HG02588 (cell line): ENCODE measurements around the gene POLR2A.

Source experiments
- ATAC-seq: cut with Tn5 transposase; IDR thresholded peaks from one replicate; pipeline ENCODE4 v1.9.1; 2021; ENCODE audit warnings: mild to moderate bottlenecking, moderate library complexity; ENCODE audit not compliant: unreplicated experiment

Gene POLR2A

DNA sequence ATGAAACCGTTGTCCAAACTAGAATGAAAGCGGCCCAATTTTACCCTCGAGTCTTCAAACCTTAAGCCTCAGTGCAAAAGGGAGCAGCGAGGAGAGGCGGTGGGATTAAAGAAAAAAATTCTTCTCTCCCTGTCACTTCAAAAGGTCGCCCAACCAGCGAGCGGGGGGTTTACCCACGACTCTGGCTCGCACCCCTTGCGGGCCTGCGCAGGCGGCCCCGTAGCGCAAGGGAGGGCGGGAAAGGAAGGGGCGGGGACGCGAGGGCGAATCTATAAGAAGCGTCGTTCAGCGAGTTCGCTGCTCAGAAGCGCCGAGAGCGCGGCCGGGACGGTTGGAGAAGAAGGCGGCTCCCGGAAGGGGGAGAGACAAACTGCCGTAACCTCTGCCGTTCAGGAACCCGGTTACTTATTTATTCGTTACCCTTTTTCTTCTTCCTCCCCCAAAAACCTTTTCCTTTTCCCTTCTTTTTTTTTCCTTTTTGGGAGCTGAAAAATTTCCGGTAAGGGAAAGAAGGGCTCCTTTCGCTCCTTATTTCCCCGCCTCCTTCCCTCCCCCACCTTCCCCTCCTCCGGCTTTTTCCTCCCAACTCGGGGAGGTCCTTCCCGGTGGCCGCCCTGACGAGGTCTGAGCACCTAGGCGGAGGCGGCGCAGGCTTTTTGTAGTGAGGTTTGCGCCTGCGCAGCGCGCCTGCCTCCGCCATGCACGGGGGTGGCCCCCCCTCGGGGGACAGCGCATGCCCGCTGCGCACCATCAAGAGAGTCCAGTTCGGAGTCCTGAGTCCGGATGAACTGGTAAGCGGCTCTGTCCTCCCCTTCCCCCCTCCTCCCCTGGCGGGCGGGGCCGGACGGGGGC is at the start of gene POLR2A:
TSS of gene POLR2A (plus strand) at position 300 of the 852 bp plus-strand sequence.
- ATAC-seq: peak; percentile 57

DNA sequence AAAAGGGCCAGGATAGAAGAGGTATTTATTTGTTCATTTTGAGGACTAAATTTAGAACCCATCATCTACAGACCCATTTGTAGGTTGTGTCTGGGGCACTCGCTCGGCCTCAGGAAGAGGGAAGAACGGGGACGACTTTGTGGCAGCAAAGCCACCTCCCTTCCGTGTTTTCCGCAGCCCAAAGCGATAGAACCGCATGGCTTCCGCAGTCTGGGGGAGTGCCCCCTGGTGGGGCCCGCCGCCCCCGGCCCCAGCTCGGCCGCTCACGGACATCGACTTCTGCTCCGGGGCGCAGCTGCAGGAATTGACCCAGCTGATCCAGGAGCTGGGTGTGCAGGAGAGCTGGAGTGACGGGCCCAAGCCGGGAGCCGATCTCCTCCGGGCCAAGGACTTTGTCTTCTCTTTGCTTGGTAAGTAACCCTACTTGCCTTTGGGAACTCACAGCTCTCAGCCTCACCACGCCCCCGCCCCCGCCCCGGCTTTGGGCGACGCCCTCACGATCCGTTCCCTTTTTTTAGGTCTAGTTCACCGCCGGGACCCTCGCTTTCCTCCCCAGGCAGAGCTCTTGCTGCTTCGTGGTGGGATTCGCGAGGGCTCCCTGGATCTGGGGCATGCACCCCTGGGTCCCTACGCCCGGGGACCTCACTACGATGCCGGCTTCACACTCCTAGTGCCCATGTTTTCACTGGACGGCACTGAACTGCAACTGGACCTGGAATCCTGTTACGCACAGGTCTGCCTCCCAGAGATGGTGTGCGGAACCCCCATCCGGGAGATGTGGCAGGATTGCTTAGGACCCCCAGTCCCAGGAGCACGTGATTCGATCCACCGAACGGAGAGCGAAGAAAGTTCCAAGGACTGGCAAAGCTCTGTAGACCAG is 48.2 kb upstream of the POLR2A start:
- peak; percentile 17 for ATAC-seq

- no peak for ATAC-seq
These were observed 47.4 kb upstream of the POLR2A start for GRCh38 chr17:7436556-7437368.

DNA sequence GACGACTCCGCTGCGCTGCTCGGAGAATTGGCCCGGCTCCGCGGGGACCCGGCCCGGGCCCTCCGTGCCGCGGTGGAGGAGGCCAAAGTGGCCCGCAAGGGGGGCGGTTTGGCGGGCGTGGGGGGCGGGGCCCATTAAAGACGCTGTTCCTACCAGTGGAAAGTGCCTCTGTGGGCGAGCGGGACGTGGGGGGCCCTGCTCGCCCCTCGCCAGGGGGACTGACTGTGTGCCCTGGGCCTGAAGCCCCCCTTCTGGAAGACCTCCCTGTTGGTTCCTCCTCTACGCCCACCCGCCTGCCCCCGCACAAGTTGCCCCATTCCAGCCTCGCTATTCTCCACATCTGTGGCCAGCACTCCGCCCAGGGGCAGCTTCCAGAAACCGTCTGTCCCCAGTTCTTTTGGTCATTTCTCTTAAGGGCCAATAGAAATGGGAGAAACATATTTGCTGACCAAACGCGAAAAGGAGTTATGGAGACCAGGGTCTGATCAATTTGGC is 46.8 kb upstream of the POLR2A start:
- ATAC-seq: no peak

DNA sequence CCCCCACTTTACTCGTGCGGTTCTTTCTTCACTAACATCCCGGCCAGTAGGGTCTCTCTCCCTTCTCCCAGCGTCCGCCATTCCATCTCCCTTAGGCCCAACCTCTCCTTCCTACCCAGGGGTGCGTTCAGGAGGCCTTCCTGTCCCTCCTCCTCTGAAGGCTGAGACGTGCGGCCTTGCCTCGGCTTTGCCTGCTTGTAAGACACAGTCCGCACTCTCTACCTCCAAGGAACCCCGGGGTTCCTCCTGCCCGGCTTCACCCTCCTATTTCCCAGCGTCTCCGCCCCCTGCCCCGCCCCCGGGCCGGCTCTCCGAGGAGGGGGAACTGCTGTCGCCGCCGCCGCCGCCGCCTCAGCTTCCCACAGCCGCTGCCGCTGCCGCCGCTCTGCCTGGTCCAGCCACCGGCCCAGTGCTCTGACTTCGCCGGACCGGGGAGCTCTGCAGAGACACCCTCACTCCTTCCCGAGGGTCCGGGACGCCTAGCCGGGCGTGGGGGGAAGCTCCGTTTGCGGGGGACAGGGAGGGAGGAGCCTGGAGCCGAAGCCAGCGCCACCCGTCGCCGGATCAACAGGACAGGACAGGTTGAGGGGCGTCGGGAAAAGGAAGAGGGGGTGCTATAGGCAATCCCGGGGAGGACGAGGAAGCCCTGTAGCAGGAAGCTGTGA is 46.1 kb upstream of the POLR2A start:
- ATAC-seq: no peak

- ATAC-seq: no peak
These were observed 45.3 kb upstream of the POLR2A start for GRCh38 chr17:7438656-7439460.

DNA sequence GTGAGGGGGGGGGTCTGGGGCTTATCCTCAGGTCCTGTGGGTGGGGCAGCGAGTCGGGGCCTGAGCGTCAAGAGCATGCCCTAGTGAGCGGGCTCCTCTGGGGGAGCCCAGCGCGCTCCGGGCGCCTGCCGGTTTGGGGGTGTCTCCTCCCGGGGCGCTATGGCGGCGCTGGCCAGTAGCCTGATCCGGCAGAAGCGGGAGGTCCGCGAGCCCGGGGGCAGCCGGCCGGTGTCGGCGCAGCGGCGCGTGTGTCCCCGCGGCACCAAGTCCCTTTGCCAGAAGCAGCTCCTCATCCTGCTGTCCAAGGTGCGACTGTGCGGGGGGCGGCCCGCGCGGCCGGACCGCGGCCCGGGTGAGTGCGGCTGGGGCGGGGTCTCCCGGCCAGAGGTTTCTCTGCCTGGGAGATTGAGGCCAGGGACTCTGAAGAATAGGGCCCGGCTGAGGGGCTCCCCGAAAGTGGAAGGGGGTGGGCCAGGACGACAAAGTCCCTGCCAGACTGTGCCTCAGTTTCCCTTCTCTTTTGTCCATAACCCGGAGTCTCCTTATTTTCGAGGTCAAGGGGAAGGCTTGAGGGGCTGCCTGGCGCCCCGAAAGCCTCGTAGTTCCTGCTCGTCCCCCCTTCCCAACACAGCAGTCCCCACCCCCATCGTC is 44.6 kb upstream of the POLR2A start, which contains the start of gene FGF11:
TSS of gene FGF11 (plus strand) at position 51 of the 651 bp plus-strand sequence. CDS start at position 160, 109 bp downstream.
- no peak for ATAC-seq

DNA sequence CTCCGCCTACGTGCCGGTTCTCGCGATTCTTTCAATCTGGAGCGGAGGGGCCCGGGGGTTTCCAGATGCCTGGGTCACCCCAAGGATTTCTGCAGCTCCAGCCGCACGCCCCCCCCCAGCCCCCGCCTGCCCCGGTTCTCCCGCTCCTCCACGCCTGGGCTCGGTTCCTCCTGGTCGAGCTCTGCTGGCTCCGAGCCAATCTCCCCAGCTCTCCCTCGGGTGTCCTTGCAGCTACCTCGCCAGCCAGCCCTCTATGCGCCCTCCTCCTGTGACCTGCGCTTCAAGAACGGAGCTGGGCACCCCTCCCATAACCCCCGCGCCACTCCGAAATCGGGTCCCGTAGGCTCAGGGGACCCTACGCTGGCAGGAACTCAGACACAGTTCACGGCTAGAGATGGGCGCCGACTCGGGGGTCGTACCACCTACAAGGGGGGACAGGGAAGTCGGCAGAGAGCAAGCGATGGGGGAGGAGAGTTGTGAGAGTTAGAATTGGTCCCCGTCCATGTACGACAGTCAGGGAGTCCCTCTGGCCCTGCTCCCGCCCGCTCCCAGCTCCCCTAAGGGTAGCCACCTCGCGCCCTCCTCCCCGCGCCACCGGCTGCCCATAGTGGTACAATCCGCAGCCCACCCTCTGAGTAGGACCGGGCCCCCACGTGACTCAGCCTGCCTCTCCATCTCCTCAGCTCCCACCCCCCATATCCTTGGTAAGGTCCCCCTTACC is 43.9 kb upstream of the POLR2A start:
- ATAC-seq: no peak

GRCh38 chr17:7440834-7441195 is 43.4 kb upstream of the POLR2A start:
- ATAC-seq: no peak

DNA sequence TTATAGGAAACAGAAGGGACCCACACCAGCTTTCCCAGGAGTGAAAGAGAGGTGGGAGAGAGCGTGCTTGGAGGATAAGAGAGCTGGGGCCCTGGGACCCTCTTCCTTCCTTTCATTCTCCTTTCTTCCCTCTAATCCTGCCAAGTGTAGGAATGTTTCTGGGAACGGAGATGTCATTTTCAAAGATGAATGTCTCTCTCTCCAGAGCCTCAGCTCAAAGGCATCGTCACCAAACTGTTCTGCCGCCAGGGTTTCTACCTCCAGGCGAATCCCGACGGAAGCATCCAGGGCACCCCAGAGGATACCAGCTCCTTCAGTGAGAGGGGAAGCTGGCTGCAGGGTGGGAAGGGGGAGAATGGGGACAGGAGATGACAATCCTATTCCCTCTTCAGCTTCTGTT is 42.9 kb upstream of the POLR2A start:
- ATAC-seq: no peak

DNA sequence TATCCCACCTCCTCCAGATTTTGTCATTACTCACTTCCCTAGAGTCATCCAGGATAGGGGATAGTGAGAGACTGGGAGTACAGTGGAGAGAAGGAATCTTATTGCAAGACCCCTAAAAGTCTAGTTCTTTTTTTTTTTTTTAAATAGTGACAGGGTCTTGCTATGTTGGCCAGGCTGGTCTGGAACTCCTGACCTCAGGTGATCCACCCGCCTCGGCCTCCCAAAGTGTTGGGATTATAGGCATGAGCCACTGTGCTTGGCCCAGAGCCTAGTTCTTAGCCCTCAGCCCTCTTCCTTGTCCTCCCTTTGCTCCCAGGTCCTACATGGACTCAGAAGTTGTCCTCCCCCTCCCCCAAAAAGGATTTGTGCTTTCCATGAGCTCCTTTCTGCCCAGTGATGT is 42.0 kb upstream of the POLR2A start:
- no peak for ATAC-seq

- ATAC-seq: no peak
These were observed 40.4 kb upstream of the POLR2A start for GRCh38 chr17:7443499-7444485.

GRCh38 chr17:7444682-7445618 is 39.2 kb upstream of the POLR2A start, which contains the start of gene CHRNB1:
CHRNB1 (plus strand) TSS chr17:7445061; CDS start chr17:7445128, 67 bp downstream.
- ATAC-seq: no peak

- no peak for ATAC-seq
These were observed 38.6 kb upstream of the POLR2A start for GRCh38 chr17:7445619-7445968.

- no peak for ATAC-seq
These were observed 35.7 kb upstream of the POLR2A start for GRCh38 chr17:7448461-7448860.

GRCh38 chr17:7459961-7460545 is 24.1 kb upstream of the POLR2A start:
- ATAC-seq: no peak
